HG02610 (cell line): Measurements from ENCODE around the gene RAP2A.

Source experiments
- ATAC-seq: cut with Tn5 transposase; IDR thresholded peaks from one replicate; pipeline ENCODE4 v1.9.1; 2021; ENCODE audit warnings: mild to moderate bottlenecking, moderate library complexity; ENCODE audit not compliant: unreplicated experiment

RAP2A gene

DNA sequence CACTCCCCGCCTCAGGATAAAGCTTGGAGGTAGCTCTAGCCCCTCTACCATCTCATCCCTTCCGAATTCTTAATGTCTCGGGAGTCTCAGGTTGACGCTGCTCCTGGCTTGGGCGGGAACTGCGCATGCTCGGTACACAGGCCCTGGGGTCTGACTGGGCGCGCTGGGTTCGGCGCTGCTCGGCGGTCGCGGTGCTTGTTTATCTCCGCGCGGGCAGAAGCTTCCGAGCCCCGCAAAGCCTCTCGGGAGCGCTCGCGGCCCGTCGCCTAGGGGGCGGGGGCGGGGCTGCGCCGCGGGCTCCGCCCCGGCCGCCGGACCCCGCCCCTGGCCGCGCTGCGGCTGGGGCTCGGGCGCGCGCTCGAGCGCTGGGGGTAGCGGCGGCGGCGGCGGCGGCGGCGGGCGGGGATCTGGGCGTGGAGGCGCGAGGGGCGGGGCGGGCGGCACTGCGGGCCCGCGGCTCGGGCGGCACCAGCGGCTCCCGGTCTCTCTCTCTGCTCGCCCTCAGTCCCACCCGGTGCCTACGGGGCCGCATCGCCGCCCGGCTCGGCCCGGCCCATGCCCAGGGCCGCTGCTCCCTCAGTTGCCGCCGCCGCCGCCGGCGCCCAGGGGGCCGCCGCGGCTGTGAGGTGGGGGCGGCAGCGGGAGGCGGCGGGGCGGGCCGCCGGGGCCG is at the start of gene RAP2A:
RAP2A (plus strand) TSS at position 443 of the 670 bp plus-strand sequence. CDS start 302 bp downstream, outside the sequence.
- peak; percentile 46 for ATAC-seq

DNA sequence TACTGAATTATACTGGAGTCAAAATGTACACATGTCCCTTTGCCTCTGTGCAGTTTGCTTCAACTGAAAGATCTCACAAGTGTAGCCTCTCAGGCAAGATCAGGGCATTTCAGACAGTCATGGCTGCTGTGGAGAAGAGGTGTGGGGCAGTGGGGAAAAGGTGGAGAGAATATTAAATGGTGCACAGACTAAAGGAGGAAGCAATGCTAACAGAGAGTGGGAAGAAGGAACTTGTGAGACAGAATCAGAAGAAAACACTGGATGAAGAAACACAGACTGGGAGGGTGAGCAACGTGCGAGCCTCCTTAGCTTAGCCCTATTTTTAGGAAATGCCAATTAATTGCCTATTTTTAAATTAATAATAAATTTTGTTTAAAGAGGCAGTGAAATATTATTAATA is 49.6 kb upstream of the RAP2A start:
- ATAC-seq = no peak

DNA sequence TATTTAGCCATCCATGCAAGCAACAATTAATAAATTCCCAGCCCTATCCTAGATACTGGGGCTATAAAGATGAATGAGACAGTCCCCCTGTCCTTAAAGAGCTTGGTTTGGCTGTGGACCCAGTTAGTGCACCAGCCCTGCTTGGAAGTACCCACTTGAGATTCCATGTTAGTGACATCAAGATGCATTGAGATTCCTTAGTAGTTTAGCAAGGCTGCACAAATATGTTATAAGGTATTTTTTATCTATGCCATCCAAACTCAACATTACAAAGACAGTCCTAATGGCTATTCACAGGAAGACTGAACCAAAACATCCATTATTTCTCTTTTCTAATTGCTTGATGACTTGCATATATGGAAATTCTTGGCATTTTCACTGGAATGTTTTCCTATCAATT is 48.8 kb upstream of the RAP2A start:
- ATAC-seq = no peak

DNA sequence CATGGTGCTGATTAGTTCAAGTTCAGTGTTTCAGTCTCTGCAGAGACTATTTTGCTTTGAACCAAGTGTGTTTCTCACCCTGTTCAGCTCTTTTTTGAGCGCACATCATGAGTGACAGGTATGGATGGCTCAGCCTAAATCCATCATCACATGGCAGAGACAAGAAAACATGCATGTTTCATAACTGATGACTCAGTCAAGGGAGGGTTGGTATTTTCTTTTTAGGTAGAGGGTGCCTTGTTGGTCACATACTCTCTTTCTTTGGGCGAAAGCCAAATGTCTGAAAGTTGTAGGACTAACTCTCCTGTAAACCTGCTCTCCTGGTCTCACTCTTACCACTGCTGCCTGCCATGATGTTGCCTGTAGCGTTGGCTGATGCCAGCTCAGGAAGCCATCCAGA is 48.1 kb upstream of the RAP2A start:
- no peak for ATAC-seq

DNA sequence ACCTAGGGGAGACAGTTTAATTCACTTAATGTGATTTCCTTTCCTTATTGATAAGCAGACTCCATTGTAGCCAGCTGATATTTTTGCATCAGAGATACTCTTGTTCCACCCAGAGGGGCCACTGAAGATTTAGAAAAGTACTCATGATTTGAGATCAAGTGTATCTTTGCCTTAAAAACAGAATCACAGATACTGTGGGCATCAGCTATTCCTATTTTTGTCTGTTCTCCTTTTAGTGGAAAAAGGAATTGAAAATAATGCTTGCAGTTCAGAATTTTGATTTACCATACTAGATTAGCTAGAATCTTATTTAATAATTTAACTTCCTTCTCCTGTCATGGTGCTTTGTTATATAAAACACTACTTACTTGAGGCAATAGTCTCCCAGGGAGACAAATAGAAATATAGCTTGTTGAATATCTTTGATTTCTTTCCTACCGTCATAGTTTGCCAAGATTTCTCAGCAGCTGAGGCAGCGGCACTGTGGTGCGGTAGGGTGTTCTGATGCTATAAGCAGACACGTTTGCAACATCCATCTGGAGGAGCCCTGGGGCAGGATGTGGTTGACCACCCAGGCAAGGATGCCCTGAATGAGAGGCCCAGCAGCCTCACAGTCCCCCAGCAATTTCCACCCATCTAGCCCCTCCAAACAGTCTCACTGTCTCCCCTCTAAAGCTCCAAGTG is 47.0 kb upstream of the RAP2A start:
- no peak for ATAC-seq

DNA sequence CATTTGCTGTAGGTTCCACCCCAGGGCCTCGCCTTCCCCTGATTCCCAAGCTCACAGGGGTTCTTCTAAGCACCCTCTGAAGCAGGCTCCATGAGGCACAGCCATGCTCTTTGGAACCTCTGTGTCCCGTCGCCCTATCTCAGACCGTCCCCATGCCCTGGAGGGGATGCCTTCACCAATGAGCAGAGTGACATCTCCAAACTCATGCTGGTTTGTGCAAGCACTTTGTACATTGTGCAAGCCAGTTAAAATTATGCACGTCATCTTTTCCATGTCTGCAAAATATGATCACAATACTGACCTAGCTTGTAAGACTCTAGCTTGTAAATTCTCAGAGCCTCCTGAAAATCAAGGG is 46.5 kb upstream of the RAP2A start:
- no peak for ATAC-seq

DNA sequence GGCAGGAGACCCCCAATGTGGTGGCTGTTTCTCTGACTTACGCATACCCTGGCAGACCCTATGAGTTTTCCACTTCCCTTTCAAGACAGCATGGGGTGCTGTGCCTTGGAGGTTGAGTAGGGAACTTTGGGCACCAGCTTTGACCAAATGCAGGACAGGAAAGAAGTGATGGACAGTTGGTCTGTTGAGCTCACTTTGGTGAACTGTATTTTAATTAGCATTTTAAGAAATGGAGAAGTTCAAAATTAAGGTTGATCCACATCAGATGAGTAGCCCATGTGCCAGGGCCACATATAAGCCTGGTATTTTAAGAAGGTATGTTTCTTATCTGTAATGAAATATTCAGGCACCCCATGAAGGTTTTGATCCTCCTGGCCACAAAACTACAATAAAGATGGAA is 46.1 kb upstream of the RAP2A start:
- no peak for ATAC-seq

DNA sequence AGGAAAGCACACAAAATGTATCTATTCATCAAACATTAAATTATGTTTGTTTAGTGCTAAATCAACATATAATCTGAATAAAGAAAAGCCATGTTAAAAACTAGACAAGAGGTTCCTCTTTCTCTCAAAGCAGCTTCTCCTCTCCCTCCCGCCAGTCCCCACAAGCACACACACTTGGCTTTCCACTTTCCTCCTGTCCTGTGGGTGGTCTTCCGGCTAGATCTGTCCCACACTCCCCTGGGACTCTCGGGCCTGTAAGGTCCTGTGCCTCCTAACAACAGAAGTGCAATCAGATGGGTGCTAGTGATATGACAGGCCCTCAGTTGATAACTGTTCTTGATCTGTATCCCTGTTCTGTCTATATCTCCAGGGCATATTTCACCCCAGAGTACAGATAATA is 45.6 kb upstream of the RAP2A start:
- peak; percentile 68 for ATAC-seq

DNA sequence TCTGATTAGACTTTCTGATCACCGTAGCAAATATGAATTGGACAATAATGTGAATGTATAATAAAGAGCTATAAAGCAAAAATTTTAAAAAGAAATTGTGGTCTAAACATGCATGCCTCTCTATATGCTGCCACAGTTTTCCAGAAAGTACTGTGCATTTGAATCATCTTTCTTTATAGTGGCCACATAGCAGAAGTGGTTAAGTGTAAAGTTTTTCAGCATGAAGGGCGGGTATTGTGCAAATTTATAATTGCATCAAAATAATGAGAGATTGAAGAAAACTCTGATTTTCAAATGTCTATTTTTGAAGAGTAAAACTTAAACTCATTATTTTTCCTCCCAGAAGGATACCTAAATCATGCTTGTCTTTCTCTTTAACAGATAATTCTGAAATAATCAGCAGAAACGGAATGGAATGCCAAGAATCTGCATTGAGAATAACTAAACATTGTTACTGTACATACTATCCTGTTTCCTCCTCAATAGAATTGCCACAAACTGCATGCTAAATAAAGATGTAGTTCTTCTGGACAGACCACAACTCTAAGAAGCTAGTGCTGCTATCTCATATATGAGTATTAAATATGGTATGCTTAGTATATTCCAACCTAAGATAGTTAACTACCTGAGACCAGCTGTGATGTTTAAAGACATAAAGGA is 42.9 kb upstream of the RAP2A start:
- ATAC-seq = no peak

DNA sequence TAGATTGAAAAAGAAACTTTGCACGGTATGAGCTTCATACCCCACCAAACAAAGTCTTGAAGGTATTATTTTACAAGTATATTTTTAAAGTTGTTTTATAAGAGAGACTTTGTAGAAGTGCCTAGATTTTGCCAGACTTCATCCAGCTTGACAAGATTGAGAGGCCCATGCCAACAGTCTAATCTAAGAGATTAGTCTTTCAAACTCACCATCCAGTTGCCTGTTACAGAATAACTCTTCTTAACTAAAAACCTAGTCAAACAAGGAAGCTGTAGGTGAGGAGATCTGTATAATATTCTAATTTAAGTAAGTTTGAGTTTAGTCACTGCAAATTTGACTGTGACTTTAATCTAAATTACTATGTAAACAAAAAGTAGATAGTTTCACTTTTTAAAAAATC is 41.9 kb upstream of the RAP2A start:
- ATAC-seq = no peak

DNA sequence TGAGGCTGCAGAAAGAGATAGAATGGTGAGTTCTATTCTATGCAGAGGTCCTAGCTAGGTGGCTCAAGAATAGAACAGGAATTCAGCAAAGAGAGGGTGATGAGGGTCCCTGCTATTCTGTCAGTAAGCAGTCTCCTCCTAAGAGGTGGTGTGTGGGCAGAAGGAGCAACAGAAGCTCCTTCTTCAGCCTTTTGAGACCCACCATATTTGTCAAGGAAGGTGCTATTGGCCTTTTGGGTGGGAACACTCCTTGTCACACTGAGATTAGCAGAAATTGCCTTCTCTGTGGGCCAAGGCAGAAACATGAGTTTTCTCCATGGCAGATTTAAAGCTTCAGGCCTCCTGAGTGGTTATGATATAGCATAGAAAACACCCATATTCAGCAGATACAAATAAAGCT is 39.4 kb upstream of the RAP2A start:
- ATAC-seq = no peak

DNA sequence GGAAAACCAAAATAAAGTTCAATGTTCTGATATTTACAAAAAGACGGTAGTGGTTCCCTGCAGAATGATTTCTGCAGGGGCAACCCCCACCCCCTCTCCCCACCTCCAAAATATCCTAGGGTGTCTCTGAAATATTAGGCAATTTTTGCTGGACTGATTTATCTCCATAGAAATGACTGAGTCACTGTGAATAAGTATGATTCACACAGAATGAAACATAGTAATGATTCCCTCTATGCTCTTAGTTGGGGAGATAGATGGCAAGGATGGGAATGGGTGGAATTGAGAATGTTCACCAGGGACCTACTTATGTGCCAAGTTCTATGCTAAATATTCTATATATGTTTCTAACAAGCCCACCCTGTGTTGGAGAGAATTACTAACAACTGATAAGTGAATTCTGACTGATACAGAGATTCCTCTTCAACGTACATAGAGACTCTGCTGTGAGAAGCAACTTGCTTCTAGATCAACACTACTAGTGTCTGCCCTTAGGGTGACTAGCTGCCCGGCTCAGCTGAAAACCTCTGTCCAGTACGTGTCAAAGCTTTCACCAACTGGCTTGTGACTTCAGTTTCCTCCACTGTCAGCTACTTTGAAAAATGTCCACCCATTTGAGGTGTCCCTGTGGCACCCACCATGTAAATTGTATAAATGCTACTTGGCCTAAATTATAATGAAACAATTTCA is 38.4 kb upstream of the RAP2A start:
- ATAC-seq = no peak

DNA sequence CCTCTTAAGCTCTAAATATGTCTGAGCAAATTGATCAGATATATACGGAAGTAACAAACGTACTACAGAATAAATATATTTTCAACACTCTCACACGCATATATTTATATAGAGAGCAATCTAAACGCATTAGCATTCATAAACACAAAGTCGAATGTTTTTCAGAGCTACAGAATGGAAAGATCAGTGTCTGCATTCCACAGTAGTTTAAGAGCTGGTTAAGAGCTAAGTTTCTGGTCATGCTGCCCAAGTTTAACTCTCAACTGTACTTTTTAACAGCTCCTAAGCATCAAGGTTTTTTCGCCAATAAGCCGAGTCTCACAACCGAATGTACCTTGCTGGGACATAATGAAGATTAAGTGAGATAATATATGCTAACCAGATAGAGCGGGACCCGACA is 36.7 kb upstream of the RAP2A start:
- ATAC-seq = no peak

DNA sequence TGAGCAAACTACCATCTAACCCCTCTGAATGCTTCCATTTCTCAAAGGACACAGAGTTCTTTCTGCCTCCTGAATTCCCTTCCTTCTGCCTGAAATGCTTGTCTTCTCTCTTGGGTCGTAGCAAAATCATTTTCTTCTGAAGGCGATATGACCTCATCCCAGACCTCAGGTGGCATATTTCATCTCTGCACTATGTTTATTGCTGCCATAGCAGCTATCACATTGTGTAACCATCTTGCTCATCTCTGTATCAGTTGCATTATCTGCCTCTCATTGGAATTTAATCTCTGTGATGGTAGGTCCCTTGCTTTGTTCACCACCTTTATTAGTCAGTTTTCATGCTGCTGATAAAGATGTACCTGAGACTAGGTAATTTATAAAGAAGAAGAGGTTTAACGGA is 32.5 kb upstream of the RAP2A start:
- ATAC-seq = no peak

DNA sequence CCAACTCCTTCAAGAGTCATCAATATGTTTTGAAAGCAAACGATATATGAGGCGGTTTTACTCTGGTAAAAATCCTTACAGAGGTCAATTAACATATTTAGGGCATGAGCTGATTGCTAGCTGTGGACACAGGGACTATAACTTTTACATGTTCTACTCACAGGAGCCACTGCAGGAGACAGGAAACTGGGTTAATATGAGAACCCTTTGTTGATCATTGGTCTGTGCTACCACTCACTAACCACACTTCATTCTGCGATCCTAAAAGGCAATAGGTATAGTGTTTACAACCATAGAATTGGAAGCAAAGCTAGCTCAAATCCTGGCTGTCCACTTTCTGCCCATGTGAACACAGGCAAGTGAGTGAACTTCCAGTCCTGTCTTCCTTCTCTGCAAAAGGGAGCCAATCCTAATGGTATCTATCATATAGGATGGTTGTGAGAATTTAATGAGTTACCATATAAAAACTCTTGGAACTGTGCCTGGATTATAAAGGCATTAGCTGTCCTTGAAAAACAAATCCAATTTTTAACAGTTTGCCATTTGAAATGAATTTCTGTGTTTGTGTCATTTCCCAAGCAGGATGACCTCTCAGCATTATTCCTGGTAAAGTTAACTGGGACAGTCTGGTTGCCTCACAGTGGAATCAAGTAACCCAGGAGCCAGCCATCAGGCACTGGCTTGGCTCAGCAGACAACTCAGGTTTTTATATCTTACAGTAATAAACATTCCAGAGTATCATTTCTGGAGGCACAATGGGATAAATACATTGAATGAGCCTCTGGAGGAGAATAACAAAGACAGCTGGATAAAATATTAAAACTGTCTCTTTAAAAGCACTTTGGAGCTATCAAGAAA is 29.8 kb upstream of the RAP2A start:
- no peak for ATAC-seq

DNA sequence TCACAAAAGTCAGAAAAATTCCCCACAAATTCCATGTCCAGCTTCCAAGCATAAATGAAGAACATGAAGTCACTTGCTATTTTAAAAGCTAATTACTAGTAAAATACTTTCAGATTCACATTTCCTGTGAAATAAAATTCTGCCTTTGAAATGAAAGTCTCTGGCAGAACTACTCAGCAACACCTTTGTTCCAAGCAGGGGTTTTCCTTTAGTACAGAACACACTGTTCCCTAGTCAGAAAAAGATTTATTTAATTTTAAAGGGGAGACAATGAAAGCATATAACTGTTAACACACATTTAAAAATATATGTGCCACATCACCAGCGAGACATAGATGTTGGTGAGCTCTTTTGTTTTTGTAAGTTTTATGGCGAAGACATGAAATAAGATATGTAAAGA is 26.4 kb upstream of the RAP2A start:
- ATAC-seq = no peak

DNA sequence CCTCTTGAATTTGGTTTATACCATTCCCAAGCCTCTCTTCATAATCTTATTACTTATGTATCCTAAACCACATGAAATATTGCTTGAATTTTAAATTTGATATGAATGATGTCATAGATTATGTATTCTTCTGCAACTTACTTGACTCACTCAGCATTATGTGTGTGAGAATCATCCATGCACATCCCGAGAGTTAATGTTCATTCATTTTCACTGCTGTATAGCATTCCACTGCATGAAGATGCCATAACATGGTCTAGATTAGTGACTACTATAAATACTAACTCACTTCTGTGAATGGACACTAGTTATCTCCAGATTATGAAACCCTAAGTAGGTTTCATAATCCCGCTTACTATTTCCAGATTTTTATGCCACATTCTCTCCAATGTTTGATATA is 25.0 kb upstream of the RAP2A start:
- ATAC-seq = no peak

DNA sequence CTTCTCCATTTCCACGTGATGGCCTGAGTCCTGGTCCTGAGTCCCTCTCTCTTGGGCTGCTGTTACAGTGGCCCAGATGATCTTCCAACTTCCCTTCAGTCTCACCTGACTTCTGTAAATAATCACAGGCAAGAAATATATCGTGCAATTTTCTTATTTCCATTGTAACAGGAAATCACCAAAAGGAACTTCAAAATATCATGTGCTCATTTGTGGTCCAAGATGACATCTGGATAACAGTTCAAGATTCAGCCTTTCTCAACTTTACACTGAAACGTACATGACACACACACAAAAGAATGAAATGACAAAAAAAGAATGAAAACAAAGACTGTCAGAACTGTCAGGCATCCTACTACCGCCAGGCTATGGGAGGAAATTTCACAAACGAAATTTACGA is 22.0 kb upstream of the RAP2A start:
- no peak for ATAC-seq

DNA sequence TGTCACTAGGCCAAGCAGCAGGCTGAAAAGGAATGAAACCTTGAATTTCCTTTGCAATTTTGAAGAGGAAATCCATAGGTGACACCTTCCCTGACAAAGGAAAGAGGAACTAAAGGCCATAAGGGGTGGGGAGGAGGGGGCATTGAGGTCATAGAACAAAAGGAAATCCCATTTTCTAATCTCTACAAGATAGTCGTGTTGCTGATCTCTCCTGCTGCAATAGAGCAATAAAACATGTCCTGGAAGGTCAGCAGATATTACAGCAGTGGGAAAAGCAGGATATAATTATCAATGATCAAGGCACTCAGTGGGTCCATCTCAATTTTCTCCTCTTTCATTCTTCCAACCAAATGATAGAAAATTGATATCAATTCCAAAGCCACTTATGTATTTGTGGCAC is 20.3 kb upstream of the RAP2A start:
- no peak for ATAC-seq

DNA sequence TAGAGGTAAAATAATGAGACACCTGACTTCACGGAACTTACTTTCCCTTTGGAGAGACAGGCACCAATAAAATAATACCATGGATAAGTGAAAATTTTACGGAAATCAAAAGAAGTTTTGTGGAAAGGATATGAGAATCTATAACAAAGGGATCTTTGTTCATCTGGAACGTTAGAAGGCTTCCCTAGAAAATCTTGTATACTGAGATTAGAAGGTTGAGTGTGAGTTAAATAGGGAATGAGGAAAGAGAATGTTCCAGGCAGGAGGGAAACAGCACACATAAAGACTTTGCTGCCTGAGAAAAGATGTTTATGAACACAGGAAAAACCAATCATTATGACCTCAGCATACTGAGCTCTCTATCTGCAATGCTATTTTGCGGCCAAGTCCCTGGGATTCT is 19.6 kb upstream of the RAP2A start:
- ATAC-seq = no peak

DNA sequence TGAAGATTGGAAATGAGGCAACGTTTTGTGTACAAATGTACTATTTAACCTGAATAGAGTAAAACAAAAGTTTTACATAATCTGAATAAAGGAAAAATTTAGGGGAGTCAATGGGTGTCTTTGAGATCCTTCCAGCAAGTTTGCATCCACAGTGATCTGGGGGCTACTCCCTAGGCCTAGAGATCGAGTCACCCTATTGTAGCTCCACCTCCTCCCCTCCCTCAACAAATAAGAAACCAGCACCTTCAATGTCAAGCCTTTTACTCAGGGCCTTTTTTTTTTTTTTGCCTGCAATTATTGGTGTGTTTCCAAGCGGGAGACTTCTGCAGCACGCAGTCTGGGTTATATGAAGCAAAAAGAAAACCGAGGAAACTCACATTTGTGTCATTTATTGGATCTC is 16.3 kb upstream of the RAP2A start:
- ATAC-seq = no peak
